SU-DHL-6 (cell line): ENCODE measurements around the gene RASSF1.

Source experiments
- H2AFZ ChIP-seq: fragments of 200-600 bp; sonication (generic); 2 replicates; pipeline ENCODE4 v1.6.1; 2014; ENCODE audit warnings: low read depth, mild to moderate bottlenecking, moderate library complexity, mixed read lengths, antibody characterized with exemption, low read length; ENCODE audit not compliant: severe bottlenecking
- H3F3A ChIP-seq: fragments of 200-600 bp; shearing (Covaris generic); 2 replicates; pipeline ENCODE4 v1.6.0; 2016; ENCODE audit warnings: antibody characterized with exemption, mild to moderate bottlenecking; ENCODE audit not compliant: insufficient read depth
- H3K27ac ChIP-seq: fragments of 200-600 bp; sonication (generic); 2 replicates; pipeline ENCODE4 v1.5.1; 2016; ENCODE audit warnings: low read depth, mild to moderate bottlenecking, low read length, moderate library complexity, mixed read lengths
- H3K27me3 ChIP-seq: fragments of 200-600 bp; sonication (generic), shearing (Covaris generic); 2 replicates; pipeline ENCODE4 v1.6.0; 2014; ENCODE audit warnings: mild to moderate bottlenecking, low read length
- H3K36me3 ChIP-seq: fragments of 200-600 bp; sonication (generic); 2 replicates; pipeline ENCODE4 v1.6.1; 2014; ENCODE audit warnings: mild to moderate bottlenecking, low read length, mixed read lengths
- H3K4me2 ChIP-seq: fragments of 300-600, 200-600 bp; shearing (Covaris generic), sonication (generic); 2 replicates; pipeline ENCODE4 v1.6.0; 2014; ENCODE audit warnings: low read length, low read depth, mild to moderate bottlenecking; ENCODE audit not compliant: poor library complexity, severe bottlenecking
- H3K4me3 ChIP-seq: fragments of 200-600 bp; sonication (generic); 2 replicates; pipeline ENCODE4 v1.5.1; 2014; ENCODE audit warnings: antibody characterized with exemption, low read length, mild to moderate bottlenecking, mixed read lengths; ENCODE audit not compliant: insufficient read depth, poor library complexity, severe bottlenecking
- H3K79me2 ChIP-seq: fragments of 200-600 bp; sonication (generic); 2 replicates; pipeline ENCODE4 v1.6.1; 2014; ENCODE audit warnings: mild to moderate bottlenecking, low read length, moderate library complexity; ENCODE audit not compliant: insufficient read depth
- H3K9ac ChIP-seq: fragments of 200-600 bp; sonication (generic); 2 replicates; pipeline ENCODE4 v1.7.0; 2014; ENCODE audit warnings: mild to moderate bottlenecking, low read length
- H3K9me2 ChIP-seq: fragments of 200-600 bp; sonication (generic); replicated peaks from 2 replicates; pipeline ENCODE4 v1.6.1; 2014; ENCODE audit warnings: low read length; ENCODE audit not compliant: insufficient read depth
- H3K9me3 ChIP-seq: fragments of 200-600 bp; sonication (generic); 2 replicates; pipeline ENCODE4 v1.6.1; 2014; ENCODE audit warnings: low read length, mixed read lengths; ENCODE audit not compliant: insufficient read depth
- H4K20me1 ChIP-seq: fragments of 200-600 bp; sonication (generic); 2 replicates; pipeline ENCODE4 v1.6.1; 2014; ENCODE audit warnings: low read depth, mild to moderate bottlenecking, antibody characterized with exemption, low read length, moderate library complexity, mixed read lengths
- CTCF ChIP-seq: fragments of 200-600 bp; sonication (generic); IDR thresholded peaks from one replicate; pipeline ENCODE4 v1.5.1; 2017; ENCODE audit warnings: antibody characterized with exemption, mild to moderate bottlenecking, low read length, moderate library complexity; ENCODE audit not compliant: insufficient read depth, poor library complexity, severe bottlenecking
- EZH2phosphoT487 ChIP-seq: fragments of 200-600 bp; sonication (generic), shearing (Covaris generic); conservative IDR thresholded peaks from 2 replicates; pipeline ENCODE4 v1.6.1; 2018; ENCODE audit warnings: mild to moderate bottlenecking, antibody characterized with exemption, low read length, moderate library complexity, mixed read lengths

Gene RASSF1

DNA sequence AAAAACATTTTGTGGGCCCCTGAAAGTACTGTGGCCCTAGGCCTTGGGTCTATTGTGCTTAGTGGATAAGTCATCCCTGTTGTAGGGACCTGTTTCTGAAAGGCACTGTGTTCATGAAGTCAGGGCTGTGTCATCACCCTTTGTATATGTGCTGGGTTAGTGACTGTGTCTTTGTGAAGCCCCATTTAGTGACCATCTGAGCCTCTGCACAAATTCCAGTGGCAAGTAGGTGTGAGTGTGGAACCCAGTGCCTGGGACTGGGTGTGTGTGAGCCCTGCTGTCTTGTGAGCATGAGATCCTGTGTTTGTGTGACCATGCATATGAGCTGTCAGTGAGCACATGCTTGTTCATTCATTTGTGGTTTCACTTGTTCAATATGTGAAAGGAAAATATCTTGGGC is 36.0 kb downstream of the RASSF1 start:
- Histone ChIP-seq H3F3A (no peaks in the 10 kb centered on the region), H3K9me2 (no peaks in the 10 kb centered on the region), H3K4me2 (no peak overlapping the region), H3K4me3 (no peak overlapping the region), H3K36me3 (no peaks in the 10 kb centered on the region), H3K27ac (no peak overlapping the region), H3K79me2 (no peaks in the 10 kb centered on the region), H4K20me1 (no peaks in the 10 kb centered on the region), H3K27me3 (no peaks in the 10 kb centered on the region), H3K9ac (no peak overlapping the region), H2AFZ (no peak overlapping the region), H3K9me3 (peaks cover 2% of the 10 kb centered on the region; the same call in 1 of the 2 replicates)
- TF ChIP-seq CTCF (no peak), EZH2phosphoT487 (no peak)

- Histone ChIP-seq H3F3A (no peaks in the 10 kb centered on the region), H3K4me3 (no peak within 1 kb of the TSS), H3K9ac (no peak within 1 kb of the TSS), H4K20me1 (no peaks in the 10 kb centered on the region), H3K36me3 (no peaks in the 10 kb centered on the region), H2AFZ (no peak within 1 kb of the TSS), H3K9me2 (no peaks in the 10 kb centered on the region), H3K9me3 (no peaks in the 10 kb centered on the region), H3K79me2 (no peaks in the 10 kb centered on the region), H3K4me2 (no peak within 1 kb of the TSS), H3K27me3 (no peaks in the 10 kb centered on the region), H3K27ac (no peak within 1 kb of the TSS)
- TF ChIP-seq EZH2phosphoT487 (no peak), CTCF (no peak)
These were observed 37.4 kb downstream of the RASSF1 start, which contains the start of gene HYAL1 for GRCh38 chr3:50303013-50303815. TSS of gene HYAL1 (minus strand) at chr3:50303574. CDS start at chr3:50302956, 618 bp downstream.

DNA sequence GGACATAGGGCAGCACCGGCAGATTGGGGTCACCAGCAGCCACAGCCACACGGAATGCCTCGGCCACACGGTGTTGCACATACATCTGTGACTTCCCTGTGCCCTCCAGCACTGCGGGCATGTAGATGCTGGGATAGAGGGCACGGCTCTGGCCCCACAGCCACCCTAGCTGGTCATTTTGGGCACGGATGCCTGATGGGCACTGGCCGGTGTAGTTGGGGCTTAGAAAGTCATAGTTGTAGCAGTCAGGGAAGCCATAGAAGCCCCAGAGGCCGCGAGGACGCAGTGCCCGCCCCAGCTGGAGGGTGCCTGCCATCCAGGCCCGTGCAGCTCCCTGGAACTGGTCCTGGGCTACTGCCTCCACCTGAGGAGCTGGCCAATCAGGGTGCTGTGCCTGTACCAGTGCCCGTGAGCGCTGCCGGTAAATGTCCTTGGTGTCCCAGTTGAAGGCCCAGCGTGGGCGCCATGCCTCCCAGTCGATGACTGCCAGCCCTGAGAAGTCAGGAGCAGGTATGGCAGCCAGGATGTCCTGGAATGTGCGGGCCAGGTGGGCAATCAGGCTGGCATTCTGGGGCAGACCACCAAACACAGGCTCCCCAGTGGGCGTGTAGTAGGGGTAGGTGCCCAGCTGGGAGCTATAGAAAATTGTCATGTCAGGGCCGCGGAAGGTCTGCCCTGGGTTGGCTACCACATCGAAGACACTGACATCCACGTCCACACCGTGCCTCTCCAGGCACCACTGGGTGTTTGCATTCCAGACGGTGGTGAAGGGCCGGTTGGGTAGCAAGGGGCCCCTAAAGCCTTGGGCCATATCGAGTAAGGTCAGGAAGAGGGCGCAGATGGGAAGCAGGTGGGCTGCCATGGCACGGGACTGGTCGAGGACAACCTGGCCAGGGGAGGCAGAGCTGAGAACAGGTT is 38.3 kb downstream of the RASSF1 start:
- no peak overlapping the region for H3K9ac ChIP-seq
- H3K27me3 ChIP-seq, result no peaks in the 10 kb centered on the region
- no peak overlapping the region for H3K4me2 ChIP-seq
- no peak overlapping the region for H3K4me3 ChIP-seq
- no peaks in the 10 kb centered on the region for H3K36me3 ChIP-seq
- no peaks in the 10 kb centered on the region for H3K9me3 ChIP-seq
- H2AFZ ChIP-seq, result no peak overlapping the region
- no peaks in the 10 kb centered on the region for H3K79me2 ChIP-seq
- H3K27ac ChIP-seq, result no peak overlapping the region
- H4K20me1 ChIP-seq, result no peaks in the 10 kb centered on the region
- no peaks in the 10 kb centered on the region for H3K9me2 ChIP-seq
- H3F3A ChIP-seq, result no peaks in the 10 kb centered on the region
- TF ChIP-seq CTCF (no peak), EZH2phosphoT487 (no peak)
